HepG2 (cell line): ENCODE results near the gene ERF. TPM values are rescaled to one million over a fixed set of nuclear protein-coding genes. Genes with fewer than 3 reads are reported as not detected.

ENCODE experiments used
- EEA1 ChIP-seq: sonication (generic); formaldehyde crosslinking; IDR thresholded peaks from 2 replicates; pipeline ENCODE4 v1.5.1; 2020; ENCODE audit warnings: mild to moderate bottlenecking, missing genetic modification reagents, borderline replicate concordance
- HDAC6 ChIP-seq: fragments of 200-600 bp; sonication (generic); IDR thresholded peaks from 2 replicates; pipeline ENCODE4 v1.7.0; 2017; ENCODE audit warnings: mild to moderate bottlenecking, antibody characterized with exemption, low read length, low read depth
- JUND ChIP-seq: sonication (generic); formaldehyde crosslinking; IDR thresholded peaks from 2 replicates; pipeline ENCODE4 v1.8.0; 2022; ENCODE audit warnings: mild to moderate bottlenecking, missing genetic modification reagents
- KDM6A ChIP-seq: IDR thresholded peaks from 2 replicates; pipeline ENCODE4 v1.6.1; 2016; ENCODE audit warnings: low read depth
- KLF9 ChIP-seq: IDR thresholded peaks from 2 replicates; pipeline ENCODE4 v1.6.1; 2016; ENCODE audit warnings: low read depth
- MYPOP ChIP-seq: sonication (generic); formaldehyde crosslinking; IDR thresholded peaks from 2 replicates; pipeline ENCODE4 v1.8.1; 2023; ENCODE audit warnings: mild to moderate bottlenecking, moderate library complexity, missing genetic modification reagents
- RORA ChIP-seq: sonication (generic); formaldehyde crosslinking; IDR thresholded peaks from 2 replicates; pipeline ENCODE4 v1.5.0; 2020; ENCODE audit warnings: mild to moderate bottlenecking, missing genetic modification reagents, moderate library complexity
- TERF1 ChIP-seq: sonication (generic); formaldehyde crosslinking; IDR thresholded peaks from 2 replicates; pipeline ENCODE4 v1.8.0; 2022; ENCODE audit warnings: mild to moderate bottlenecking, missing genetic modification reagents, moderate library complexity
- ZFP41 ChIP-seq: sonication (generic); formaldehyde crosslinking; IDR thresholded peaks from 2 replicates; pipeline ENCODE4 v1.4.0; 2020; ENCODE audit warnings: mild to moderate bottlenecking, missing genetic modification reagents, borderline replicate concordance
- ZNF263 ChIP-seq: sonication (generic); formaldehyde crosslinking; IDR thresholded peaks from 2 replicates; pipeline ENCODE4 v1.4.0; 2020; ENCODE audit warnings: missing genetic modification reagents
- ZNF841 ChIP-seq: sonication (generic); formaldehyde crosslinking; IDR thresholded peaks from 2 replicates; pipeline ENCODE4 v1.8.1; 2023; ENCODE audit warnings: missing genetic modification reagents, borderline replicate concordance
- ZNF850 ChIP-seq: sonication (generic); formaldehyde crosslinking; conservative IDR thresholded peaks from 2 replicates; pipeline ENCODE4 v1.9.0; 2021; ENCODE audit warnings: mild to moderate bottlenecking, missing genetic modification reagents
- polyA plus RNA-seq, 8 experiments: library from polyadenylated mRNA; depleted of rRNA in 3 of 8; stranded (reverse) in 7 of 8; unstranded in 1 of 8; fragments of >200 nt; fragmentation: Illumina TruSeq in 4 of 8; extraction: Trizol in 4 of 8; gene quantifications; 2 replicates each; pipeline versions ENCODE4 v1.2.1 to v1.2.3, GENCODE V29; 2011 to 2016; ENCODE audit warnings: low read depth in 4 of 8, missing spikeins in 1 of 8, mixed read lengths in 1 of 8; ENCODE audit not compliant: insufficient read depth in 1 of 8
- total RNA-seq, 5 experiments: library from RNA; depleted of rRNA; stranded (reverse); fragments of >200 nt; fragmentation: Illumina TruSeq; extraction: Trizol; gene quantifications; 2 replicates each; pipeline ENCODE4 v1.2.3, GENCODE V29; 2016; ENCODE audit warnings: low read depth in 1 of 5
- TF ChIP-seq, protein P1 (sequence below): sonication (generic); formaldehyde crosslinking; IDR thresholded peaks from 2 replicates; pipeline ENCODE4 v1.5.0; 2020; ENCODE audit warnings: mild to moderate bottlenecking, missing genetic modification reagents, borderline replicate concordance
- TF ChIP-seq, protein P2 (sequence below): sonication (generic); formaldehyde crosslinking; IDR thresholded peaks from 2 replicates; pipeline ENCODE4 v1.9.0; 2021; ENCODE audit warnings: missing genetic modification reagents, borderline replicate concordance
- TF ChIP-seq, protein P3 (sequence below): sonication (generic); formaldehyde crosslinking; IDR thresholded peaks from 2 replicates; pipeline ENCODE4 v1.4.0; 2020; ENCODE audit warnings: missing genetic modification reagents, mild to moderate bottlenecking, borderline replicate concordance
- TF ChIP-seq, protein P4 (sequence below): fragments of 450-650 bp; IDR thresholded peaks from 2 replicates; pipeline ENCODE4 v1.6.1; 2017; ENCODE audit warnings: mild to moderate bottlenecking
- TF ChIP-seq, protein P5 (sequence below): IDR thresholded peaks from 2 replicates; pipeline ENCODE4 v1.6.1; 2018; ENCODE audit warnings: missing genetic modification reagents

Gene ERF
- total and polyA plus RNA-seq, 2 of the 13 experiments (the other 11 are each of a cell fraction or from before 2014, with no cell fraction given) = 67.1 to 69.9 TPM

GRCh38 chr19:42219812-42220750 is 34.8 kb downstream of the ERF start, which contains the start of gene ZNF526 (continued):
- TF ChIP-seq, protein P1, sequence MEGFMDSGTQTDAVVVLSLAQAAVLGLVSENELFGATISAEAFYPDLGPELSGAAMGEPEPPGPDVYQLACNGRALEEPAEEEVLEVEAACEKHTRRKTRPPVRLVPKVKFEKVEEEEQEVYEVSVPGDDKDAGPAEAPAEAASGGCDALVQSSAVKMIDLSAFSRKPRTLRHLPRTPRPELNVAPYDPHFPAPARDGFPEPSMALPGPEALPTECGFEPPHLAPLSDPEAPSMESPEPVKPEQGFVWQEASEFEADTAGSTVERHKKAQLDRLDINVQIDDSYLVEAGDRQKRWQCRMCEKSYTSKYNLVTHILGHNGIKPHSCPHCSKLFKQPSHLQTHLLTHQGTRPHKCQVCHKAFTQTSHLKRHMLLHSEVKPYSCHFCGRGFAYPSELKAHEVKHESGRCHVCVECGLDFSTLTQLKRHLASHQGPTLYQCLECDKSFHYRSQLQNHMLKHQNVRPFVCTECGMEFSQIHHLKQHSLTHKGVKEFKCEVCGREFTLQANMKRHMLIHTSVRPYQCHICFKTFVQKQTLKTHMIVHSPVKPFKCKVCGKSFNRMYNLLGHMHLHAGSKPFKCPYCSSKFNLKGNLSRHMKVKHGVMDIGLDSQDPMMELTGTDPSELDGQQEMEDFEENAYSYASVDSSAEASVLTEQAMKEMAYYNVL (CRISPR knock-in tag) = no peak
- TF ChIP-seq, protein P2, sequence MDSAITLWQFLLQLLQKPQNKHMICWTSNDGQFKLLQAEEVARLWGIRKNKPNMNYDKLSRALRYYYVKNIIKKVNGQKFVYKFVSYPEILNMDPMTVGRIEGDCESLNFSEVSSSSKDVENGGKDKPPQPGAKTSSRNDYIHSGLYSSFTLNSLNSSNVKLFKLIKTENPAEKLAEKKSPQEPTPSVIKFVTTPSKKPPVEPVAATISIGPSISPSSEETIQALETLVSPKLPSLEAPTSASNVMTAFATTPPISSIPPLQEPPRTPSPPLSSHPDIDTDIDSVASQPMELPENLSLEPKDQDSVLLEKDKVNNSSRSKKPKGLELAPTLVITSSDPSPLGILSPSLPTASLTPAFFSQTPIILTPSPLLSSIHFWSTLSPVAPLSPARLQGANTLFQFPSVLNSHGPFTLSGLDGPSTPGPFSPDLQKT (CRISPR knock-in tag) = no peak
- TF ChIP-seq ZNF841 (CRISPR knock-in tag) (no peak), RORA (CRISPR knock-in tag) (no peak), KDM6A (CRISPR knock-in tag) (no peak), ZNF850 (CRISPR knock-in tag) (0 out of 2 replicates have a peak, but pooled peaks have one; percentile 40), EEA1 (CRISPR knock-in tag) (0 out of 2 replicates have a peak, but pooled peaks have one; percentile 16), TERF1 (no peak), JUND (CRISPR knock-in tag) (no peak), ZNF263 (CRISPR knock-in tag) (no peak), HDAC6 (no peak), ZFP41 (CRISPR knock-in tag) (no peak), KLF9 (CRISPR knock-in tag) (0 out of 2 replicates have a peak, but pooled peaks have one; percentile 53), MYPOP (peak; percentile 90)
- TF ChIP-seq, protein P3, sequence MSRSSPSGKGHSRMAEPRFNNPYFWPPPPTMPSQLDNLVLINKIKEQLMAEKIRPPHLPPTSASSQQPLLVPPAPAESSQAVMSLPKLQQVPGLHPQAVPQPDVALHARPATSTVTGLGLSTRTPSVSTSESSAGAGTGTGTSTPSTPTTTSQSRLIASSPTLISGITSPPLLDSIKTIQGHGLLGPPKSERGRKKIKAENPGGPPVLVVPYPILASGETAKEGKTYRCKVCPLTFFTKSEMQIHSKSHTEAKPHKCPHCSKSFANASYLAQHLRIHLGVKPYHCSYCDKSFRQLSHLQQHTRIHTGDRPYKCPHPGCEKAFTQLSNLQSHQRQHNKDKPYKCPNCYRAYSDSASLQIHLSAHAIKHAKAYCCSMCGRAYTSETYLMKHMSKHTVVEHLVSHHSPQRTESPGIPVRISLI (CRISPR knock-in tag) = no peak
- TF ChIP-seq, protein P4, sequence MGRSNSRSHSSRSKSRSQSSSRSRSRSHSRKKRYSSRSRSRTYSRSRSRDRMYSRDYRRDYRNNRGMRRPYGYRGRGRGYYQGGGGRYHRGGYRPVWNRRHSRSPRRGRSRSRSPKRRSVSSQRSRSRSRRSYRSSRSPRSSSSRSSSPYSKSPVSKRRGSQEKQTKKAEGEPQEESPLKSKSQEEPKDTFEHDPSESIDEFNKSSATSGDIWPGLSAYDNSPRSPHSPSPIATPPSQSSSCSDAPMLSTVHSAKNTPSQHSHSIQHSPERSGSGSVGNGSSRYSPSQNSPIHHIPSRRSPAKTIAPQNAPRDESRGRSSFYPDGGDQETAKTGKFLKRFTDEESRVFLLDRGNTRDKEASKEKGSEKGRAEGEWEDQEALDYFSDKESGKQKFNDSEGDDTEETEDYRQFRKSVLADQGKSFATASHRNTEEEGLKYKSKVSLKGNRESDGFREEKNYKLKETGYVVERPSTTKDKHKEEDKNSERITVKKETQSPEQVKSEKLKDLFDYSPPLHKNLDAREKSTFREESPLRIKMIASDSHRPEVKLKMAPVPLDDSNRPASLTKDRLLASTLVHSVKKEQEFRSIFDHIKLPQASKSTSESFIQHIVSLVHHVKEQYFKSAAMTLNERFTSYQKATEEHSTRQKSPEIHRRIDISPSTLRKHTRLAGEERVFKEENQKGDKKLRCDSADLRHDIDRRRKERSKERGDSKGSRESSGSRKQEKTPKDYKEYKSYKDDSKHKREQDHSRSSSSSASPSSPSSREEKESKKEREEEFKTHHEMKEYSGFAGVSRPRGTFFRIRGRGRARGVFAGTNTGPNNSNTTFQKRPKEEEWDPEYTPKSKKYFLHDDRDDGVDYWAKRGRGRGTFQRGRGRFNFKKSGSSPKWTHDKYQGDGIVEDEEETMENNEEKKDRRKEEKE = no peak
- TF ChIP-seq, protein P5, sequence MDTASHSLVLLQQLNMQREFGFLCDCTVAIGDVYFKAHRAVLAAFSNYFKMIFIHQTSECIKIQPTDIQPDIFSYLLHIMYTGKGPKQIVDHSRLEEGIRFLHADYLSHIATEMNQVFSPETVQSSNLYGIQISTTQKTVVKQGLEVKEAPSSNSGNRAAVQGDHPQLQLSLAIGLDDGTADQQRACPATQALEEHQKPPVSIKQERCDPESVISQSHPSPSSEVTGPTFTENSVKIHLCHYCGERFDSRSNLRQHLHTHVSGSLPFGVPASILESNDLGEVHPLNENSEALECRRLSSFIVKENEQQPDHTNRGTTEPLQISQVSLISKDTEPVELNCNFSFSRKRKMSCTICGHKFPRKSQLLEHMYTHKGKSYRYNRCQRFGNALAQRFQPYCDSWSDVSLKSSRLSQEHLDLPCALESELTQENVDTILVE (CRISPR knock-in tag) = peak; percentile 86
